ENCODE results near the gene KLHL18.

DNA sequence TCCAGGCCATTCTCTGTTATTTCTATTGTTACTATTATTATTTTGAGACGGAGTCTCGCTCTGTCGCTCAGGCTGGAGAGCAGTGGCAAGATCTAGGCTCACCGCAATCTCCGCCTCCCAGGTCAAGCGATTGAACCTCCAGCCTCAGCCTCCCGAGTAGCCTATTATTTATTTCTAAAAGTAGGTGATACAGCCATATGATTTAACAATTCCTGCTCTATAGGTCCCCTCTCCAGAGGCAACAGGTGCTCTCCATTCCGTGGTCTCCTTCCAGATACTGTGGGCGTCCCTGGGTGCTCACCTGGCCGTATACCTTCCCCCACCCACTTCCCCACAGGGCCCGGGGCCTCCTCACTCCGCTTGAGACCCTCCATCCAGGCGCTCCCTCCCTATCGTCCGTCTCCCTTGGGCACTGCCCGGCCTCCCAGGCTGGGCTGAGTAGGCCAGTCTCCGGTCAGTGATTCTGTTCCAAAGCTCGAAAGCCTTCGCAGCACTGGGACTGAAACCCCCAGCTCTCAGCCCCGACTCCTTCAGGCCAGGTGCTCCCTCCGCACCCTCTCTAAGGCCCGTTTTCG, 97.4 kb downstream of the KLHL18 start:
- TF ChIP-seq, protein P1, sequence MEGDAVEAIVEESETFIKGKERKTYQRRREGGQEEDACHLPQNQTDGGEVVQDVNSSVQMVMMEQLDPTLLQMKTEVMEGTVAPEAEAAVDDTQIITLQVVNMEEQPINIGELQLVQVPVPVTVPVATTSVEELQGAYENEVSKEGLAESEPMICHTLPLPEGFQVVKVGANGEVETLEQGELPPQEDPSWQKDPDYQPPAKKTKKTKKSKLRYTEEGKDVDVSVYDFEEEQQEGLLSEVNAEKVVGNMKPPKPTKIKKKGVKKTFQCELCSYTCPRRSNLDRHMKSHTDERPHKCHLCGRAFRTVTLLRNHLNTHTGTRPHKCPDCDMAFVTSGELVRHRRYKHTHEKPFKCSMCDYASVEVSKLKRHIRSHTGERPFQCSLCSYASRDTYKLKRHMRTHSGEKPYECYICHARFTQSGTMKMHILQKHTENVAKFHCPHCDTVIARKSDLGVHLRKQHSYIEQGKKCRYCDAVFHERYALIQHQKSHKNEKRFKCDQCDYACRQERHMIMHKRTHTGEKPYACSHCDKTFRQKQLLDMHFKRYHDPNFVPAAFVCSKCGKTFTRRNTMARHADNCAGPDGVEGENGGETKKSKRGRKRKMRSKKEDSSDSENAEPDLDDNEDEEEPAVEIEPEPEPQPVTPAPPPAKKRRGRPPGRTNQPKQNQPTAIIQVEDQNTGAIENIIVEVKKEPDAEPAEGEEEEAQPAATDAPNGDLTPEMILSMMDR (conservative IDR thresholded peaks at IDR 0.05; ENCODE audit: low read length) = no peak
- TF ChIP-seq EZH2phosphoT487 (IDR thresholded peaks at IDR 0.05; ENCODE audit: borderline replicate concordance, low read depth, low read length) = no peak

Measured in OCI-LY7 (cell line).